Stimulated activated CD8-positive, alpha-beta memory T cell treated with anti-CD3 and anti-CD28 coated beads, Interleukin-15, amount 100 ng/mL, for 48 hours (primary cell): ENCODE measurements around the gene DEFB108B.
"Not testable (repeated sequence)": the region's sequence is repeated elsewhere in the genome, so short reads cannot be mapped to it uniquely, and the experiment has no call there.

Experiments used
- DNase-seq, 2 donors: peaks; one replicate each; pipeline ENCODE4 v3.0.0-alpha.2; 2020; ENCODE audit warnings: low read depth in 2 of 2

DEFB108B gene

DNA sequence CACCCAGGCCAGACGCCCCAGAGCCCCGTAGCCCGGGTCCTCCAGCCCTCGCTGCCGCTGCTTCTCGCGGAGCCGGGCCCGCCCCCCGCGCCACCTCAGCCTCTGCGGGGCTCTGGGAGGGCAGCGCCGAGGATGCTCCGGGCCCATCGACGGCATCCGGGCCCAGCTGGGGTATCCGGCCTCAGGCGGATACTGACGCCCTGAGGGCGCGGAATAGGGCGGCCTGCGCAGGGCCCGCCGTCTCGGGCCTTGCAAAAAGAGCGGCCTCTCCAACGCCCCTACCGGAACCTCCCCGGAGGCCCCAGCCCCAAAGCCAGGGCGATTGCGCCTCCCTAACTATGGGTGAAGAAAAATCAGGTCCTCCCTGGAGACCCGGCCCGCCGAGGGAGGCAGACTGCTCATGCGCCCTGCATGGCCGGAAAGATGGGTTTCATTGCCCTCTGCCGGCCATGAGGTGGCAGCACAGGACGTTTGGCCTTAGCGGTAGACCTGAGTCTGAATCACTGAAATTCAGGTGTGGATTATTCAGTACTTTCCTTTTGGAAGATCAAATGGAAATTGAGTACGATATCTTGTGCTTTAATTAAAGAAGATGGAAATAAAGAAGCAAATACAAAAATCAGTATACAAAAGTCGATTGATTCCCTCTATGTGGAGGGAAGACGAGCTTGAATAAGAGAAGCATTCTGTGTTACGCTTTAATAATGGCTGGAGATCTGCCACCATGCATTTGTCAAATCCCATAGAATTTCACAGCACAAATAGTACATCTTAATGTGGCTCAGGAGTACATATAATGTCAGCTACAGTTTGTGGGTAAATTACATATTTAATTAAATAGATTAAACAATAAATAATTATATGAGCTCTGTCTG, 19.3 kb upstream of the DEFB108B start:
- DNase-seq = peak; percentile 62 to 65

GRCh38 chr11:71821539-71821938, 11.5 kb upstream of the DEFB108B start:
- DNase-seq = not testable (repeated sequence)

- not testable (repeated sequence) for DNase-seq
Measured at GRCh38 chr11:71829247-71829646, 3.8 kb upstream of the DEFB108B start.

GRCh38 chr11:71829686-71830085, 3.3 kb upstream of the DEFB108B start:
- not testable (repeated sequence) for DNase-seq

DNA sequence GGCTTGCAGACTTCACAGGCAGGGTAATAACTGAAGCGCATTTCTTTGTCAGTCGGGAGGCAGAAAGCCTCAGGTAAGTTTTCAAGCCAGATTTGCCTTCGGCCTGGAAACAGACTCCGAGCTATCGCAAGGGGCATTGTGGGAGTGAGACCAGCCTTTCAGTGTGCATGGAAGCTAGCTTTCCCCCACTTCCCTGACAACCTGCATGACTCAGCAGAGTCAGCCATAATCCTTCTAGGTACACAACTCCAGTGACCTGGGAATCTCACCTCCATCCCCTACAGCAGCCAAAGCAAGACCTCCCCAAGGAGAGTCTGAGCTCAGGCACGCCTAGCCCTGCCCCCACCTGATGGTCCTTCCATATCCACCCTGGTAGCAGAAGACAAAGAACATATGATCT, 9.7 kb downstream of the DEFB108B start:
- DNase-seq = not testable (repeated sequence)

DNA sequence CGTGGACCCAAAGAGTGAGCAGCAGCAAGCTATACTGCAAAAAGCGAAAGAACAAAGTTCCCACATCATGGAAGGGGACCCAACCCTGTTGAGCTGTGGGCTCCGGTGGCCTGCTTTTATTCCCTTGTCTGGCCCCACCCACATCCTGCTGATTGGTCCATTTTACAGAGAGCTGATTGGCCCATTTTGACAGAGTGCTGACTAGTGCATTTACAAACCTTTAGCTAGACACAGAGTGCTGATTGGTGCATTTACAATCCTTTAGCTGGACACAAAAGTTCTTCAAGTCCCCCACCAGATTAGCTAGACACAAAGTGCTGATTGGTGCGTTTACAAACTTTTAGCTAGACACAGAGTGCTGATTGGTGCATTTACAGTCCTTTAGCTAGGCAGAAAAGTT, 10.4 kb downstream of the DEFB108B start:
- DNase-seq = not testable (repeated sequence)

GRCh38 chr11:71843858-71844257, 10.9 kb downstream of the DEFB108B start:
- DNase-seq = no peak

DNA sequence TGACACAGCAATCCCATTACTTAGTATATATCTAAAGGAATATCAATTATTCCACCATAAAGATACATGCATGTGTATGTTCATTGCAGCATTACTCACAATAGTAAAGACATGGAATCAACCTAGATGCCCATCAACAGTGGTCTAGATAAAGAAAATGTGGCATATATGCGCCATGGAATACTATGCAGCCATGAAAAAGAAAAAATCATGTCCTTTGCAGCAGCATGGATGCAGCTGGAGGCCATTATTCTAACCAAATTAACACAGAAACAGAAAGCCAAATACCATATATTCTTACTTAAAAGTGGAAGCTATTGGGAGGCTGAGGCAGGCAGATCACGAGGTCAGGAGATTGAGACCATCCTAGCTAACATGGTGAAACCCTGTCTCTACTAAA, 20.9 kb downstream of the DEFB108B start:
- not testable (repeated sequence) for DNase-seq

- DNase-seq = not testable (repeated sequence)
Measured at GRCh38 chr11:71855880-71856279, 22.9 kb downstream of the DEFB108B start.

- DNase-seq = not testable (repeated sequence)
Measured at GRCh38 chr11:71860835-71861234, 27.8 kb downstream of the DEFB108B start.

DNA sequence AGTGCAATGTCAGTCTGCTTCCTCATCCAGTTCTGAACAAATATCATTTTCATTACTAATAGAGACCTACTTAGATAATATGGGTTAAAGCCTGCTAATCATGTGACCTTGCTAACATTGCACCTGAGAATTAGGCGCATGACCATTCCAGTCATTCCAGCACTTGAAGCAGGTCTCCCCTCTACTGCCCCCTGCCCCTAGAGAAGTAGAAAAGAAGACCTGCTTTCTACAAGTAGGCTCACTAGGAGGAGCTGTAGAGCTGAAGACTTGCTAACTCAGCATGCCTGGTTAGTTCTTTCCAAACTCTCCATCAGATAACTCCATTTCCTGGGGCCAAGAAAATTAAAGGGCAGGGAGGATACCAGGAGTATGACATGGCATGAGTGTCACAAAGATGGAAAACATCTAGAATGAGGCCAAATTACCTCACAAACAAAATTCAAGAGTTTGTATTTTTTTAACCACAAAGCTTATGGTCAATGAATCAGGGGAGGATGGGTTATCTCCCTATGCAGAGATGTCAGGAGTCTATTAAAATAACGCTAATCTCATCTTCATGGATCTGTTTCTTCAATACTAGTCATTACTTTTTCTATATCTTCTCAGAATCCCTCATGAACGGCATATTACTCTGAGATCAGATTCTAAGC, 31.1 kb downstream of the DEFB108B start:
- not testable (repeated sequence) for DNase-seq

GRCh38 chr11:71867209-71867608, 34.2 kb downstream of the DEFB108B start:
- DNase-seq = not testable (repeated sequence)

GRCh38 chr11:71869931-71870330, 36.9 kb downstream of the DEFB108B start:
- not testable (repeated sequence) for DNase-seq

- DNase-seq = not testable (repeated sequence)
Measured at GRCh38 chr11:71870661-71871060, 37.7 kb downstream of the DEFB108B start.

- DNase-seq = not testable (repeated sequence)
Measured at GRCh38 chr11:71876262-71876661, 43.3 kb downstream of the DEFB108B start.

DNA sequence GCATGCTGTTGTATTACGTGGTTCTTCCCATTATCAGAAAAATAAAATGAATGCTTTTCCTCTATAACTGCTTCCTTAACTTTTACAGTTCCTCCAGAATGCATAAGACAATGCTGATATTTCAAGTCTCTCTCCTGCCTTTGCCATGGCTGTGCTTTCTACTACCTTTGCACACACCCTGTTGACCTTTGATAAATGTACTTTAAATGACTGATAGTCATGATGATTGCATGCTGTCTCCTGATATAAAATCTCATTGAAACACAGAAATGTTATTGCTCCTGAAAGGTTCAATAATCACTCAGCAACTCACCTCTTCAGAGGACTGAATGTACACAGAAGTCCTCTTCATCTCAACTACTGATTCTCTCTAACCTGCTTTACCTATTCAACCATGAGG, 45.1 kb downstream of the DEFB108B start, which contains the start of gene DEFB131B:
Gene DEFB131B, plus strand, starts transcription at position 395 of the 400 bp plus-strand sequence. Its CDS starts 0 bp downstream, at position 395.
- DNase-seq = not testable (repeated sequence)

GRCh38 chr11:71885806-71886205, 52.8 kb downstream of the DEFB108B start:
- not testable (repeated sequence) for DNase-seq
